Endodermal cell (in vitro differentiated cells): ENCODE results near the gene RAD23A. TPM values are rescaled to one million over a fixed set of nuclear protein-coding genes. Genes with fewer than 3 reads are reported as not detected.
A peak's percentile ranks its signal among the peaks of the same experiment; 100 is the strongest.
"Not testable (repeated sequence)": the region's sequence is repeated elsewhere in the genome, so short reads cannot be mapped to it uniquely, and the experiment has no call there.

Experiments used
- DNase-seq: peaks from one replicate; pipeline ENCODE4 v3.0.0-alpha.2; 2017
- H3K27ac ChIP-seq: 2 replicates; pipeline ENCODE4 v1.5.1; 2013; ENCODE audit warnings: mild to moderate bottlenecking, low read depth, low read length, moderate library complexity
- H3K27me3 ChIP-seq: 2 replicates; pipeline ENCODE4 v1.6.1; 2013; ENCODE audit warnings: mild to moderate bottlenecking, low read length, moderate library complexity; ENCODE audit not compliant: insufficient read depth, control insufficient read depth, poor library complexity, severe bottlenecking
- H3K36me3 ChIP-seq: 2 replicates; pipeline ENCODE4 v1.7.0; 2013; ENCODE audit warnings: mild to moderate bottlenecking, low read length, moderate library complexity; ENCODE audit not compliant: control insufficient read depth, insufficient read depth
- H3K4me1 ChIP-seq: one replicate; pipeline ENCODE4 v1.7.0; 2013; ENCODE audit warnings: low read length; ENCODE audit not compliant: control insufficient read depth, insufficient read depth
- H3K4me3 ChIP-seq: 2 replicates; pipeline ENCODE4 v1.5.1; 2013; ENCODE audit warnings: mild to moderate bottlenecking, low read length, moderate library complexity
- H3K9ac ChIP-seq: 2 replicates; pipeline ENCODE4 v1.6.1; 2013; ENCODE audit warnings: mild to moderate bottlenecking, low read length, moderate library complexity; ENCODE audit not compliant: poor library complexity, severe bottlenecking; ENCODE audit errors: extremely low read depth
- H3K9me3 ChIP-seq: 2 replicates; pipeline ENCODE4 v1.6.1; 2013; ENCODE audit warnings: mild to moderate bottlenecking, low read length, moderate library complexity; ENCODE audit not compliant: control insufficient read depth
- H3K27ac Mint-ChIP-seq: 2 replicates; pipeline ENCODE4 v1.8.0; 2020; ENCODE audit warnings: mixed read lengths
- H3K27me3 Mint-ChIP-seq: 2 replicates; pipeline ENCODE4 v1.8.0; 2021; ENCODE audit warnings: mild to moderate bottlenecking, mixed read lengths; ENCODE audit not compliant: insufficient read depth
- H3K36me3 Mint-ChIP-seq: 2 replicates; pipeline ENCODE4 v1.8.0; 2020; ENCODE audit warnings: low read depth, mixed read lengths
- H3K4me1 Mint-ChIP-seq: 2 replicates; pipeline ENCODE4 v1.8.0; 2020; ENCODE audit warnings: mixed read lengths
- H3K4me3 Mint-ChIP-seq: 2 replicates; pipeline ENCODE4 v1.8.0; 2020; ENCODE audit warnings: mild to moderate bottlenecking, moderate library complexity, mixed read lengths
- H3K9me3 Mint-ChIP-seq: 2 replicates; pipeline ENCODE4 v1.8.0; 2020; ENCODE audit warnings: mild to moderate bottlenecking, mixed read lengths
- WGBS, 2 experiments: methylation state at CpG; one replicate each; pipeline versions ENCODE4 v1.1.5 to v1.1.7; 2013; ENCODE audit warnings: missing lambda C conversion rate in 2 of 2, mixed read lengths in 1 of 2; ENCODE audit not compliant: insufficient coverage in 1 of 2, insufficient read length in 1 of 2; 5-methylcytosine and 5-hydroxymethylcytosine counted together
- total RNA-seq, 2 donors: library from RNA; stranded (reverse); fragmentation: NEBNext Ultra II Directional in 1 of 2; extraction: Animal tissue kit (Norgen Biotek cat#: 25700) in 1 of 2; gene quantifications; 2 replicates in 1 of 2; 3 replicates in 1 of 2; pipeline ENCODE4 v1.2.1, GENCODE V29; 2021
- TF ChIP-seq, protein P1 (sequence below): fragments of 200-600 bp; sonication (generic); conservative IDR thresholded peaks from 2 replicates; pipeline ENCODE4 v1.5.0; 2021; ENCODE audit warnings: antibody characterized with exemption, mild to moderate bottlenecking

The RAD23A gene
- total RNA-seq, 2 donors from 2014 or later = 75.5 to 117 TPM

DNA sequence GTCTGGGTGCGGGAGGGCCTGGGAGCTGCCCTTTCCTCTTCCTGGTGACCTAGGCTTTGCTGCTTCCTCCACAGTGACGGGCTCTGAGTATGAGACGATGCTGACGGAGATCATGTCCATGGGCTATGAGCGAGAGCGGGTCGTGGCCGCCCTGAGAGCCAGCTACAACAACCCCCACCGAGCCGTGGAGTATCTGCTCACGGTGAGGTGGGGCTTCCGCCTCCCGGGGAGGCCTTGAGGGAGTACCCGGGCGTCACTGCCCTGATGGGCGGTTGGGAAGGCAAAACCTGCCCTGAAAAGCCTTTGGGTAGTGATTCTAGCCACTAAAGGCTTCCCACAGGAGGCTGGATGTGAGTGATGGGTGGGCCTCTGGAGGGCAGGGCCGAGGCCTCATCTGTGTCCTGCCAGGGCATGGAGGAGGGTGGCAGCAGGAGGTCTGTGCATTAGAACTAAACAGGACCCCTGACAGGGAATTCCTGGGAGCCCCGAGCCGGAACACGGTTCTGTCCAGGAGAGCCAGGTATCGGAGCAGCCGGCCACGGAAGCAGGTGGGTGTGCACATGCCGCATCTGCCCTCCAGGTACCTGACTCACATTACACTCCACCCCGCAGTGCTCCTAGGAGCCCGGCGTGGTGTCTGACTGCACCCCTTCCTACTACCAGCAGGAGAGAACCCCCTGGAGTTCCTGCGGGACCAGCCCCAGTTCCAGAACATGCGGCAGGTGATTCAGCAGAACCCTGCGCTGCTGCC is 3.1 kb downstream of the RAD23A start:
- Mint-ChIP-seq H3K36me3 (peaks cover 64% of the 10 kb centered on the region), H3K4me3 (no peak overlapping the region)
- H3K9ac ChIP-seq = no peak overlapping the region

DNA sequence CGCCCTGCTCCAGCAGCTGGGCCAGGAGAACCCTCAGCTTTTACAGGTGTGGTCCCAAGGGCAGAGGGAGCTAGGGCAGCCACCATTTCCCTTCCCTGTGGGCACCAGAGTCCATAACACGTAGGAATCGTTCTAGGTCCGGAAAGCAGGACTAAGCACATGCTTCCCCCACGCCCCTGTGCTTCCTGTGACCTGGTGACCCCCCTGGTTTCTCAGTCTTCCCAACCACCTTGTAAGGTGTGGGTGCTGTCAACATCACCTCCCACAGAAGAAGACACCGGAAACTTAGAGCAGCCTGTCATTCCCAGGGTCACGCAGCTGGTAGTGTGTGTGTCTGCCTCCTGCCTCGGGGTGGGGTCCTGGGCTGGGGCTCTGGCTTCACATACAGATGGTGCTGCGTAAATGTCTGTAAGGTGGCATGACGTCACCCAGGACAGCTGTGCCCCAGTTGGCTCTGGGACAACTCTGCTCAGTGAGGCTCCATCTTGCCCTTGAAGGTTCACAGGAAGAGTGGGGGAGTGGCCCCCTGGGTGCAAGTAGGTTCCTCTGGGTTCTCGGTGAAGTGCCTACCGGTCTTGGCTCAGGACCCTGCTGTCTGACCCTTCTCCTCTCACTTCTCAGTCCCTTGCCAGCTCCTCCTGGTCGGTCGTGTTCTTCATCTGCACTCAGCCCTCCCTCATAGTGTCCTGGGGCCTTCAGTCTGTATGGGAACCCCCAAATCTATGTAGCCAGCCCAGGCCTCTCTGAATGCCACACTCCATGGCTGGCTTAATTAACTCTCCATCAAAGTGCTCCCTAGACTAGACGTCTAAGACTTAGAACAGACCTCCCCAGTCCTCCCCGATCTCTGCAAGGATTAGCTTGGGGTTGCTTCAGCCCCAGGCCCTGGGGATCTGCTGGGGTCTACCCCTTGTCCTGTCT is 4.0 kb downstream of the RAD23A start:
- 90 to 92% methylated on average over 14 to 16 of the region's 16 CpGs for WGBS, 2 experiments

More for the DNA sequence above, 3.1 kb downstream of the RAD23A start:
- Mint-ChIP-seq H3K27ac (peak overlapping the region; percentile 35), H3K27me3 (no peaks in the 10 kb centered on the region), H3K9me3 (no peaks in the 10 kb centered on the region), H3K4me1 (peaks cover 6% of the 10 kb centered on the region)
- Histone ChIP-seq H3K27ac (no peak overlapping the region), H3K9me3 (no peaks in the 10 kb centered on the region), H3K4me1 (no peaks in the 10 kb centered on the region), H3K4me3 (no peak overlapping the region), H3K36me3 (peaks cover 58% of the 10 kb centered on the region), H3K27me3 (no peaks in the 10 kb centered on the region)
- TF ChIP-seq, protein P1, sequence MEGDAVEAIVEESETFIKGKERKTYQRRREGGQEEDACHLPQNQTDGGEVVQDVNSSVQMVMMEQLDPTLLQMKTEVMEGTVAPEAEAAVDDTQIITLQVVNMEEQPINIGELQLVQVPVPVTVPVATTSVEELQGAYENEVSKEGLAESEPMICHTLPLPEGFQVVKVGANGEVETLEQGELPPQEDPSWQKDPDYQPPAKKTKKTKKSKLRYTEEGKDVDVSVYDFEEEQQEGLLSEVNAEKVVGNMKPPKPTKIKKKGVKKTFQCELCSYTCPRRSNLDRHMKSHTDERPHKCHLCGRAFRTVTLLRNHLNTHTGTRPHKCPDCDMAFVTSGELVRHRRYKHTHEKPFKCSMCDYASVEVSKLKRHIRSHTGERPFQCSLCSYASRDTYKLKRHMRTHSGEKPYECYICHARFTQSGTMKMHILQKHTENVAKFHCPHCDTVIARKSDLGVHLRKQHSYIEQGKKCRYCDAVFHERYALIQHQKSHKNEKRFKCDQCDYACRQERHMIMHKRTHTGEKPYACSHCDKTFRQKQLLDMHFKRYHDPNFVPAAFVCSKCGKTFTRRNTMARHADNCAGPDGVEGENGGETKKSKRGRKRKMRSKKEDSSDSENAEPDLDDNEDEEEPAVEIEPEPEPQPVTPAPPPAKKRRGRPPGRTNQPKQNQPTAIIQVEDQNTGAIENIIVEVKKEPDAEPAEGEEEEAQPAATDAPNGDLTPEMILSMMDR = no peak
- DNase-seq = no peak
- WGBS, 2 experiments = 93% methylated on average over 20 to 30 of the region's 30 CpGs

DNA sequence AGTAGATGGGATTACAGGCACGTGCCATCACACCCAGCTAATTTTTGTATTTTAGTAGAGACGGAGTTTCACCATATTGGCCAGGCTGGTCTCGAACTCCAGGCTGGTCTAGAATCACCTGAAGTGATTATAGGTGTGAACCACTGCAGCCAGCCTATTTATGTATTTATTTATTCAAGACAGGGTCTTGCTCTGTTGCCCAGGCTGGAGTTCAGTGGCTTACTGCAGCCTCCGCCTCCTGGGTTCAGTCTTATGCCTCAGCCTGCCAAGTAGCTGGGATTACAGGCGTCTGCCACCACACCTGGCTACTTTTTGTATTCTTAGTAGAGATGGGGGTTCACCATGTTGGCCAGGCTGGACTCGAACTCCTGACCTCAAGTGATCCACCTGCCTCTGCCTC is 6.4 kb downstream of the RAD23A start:
- not testable (repeated sequence) for H3K27me3 ChIP-seq, H3K4me1 ChIP-seq, H3K9ac ChIP-seq, H3K9me3 ChIP-seq, H3K27ac Mint-ChIP-seq, H3K4me3 Mint-ChIP-seq, H3K27ac ChIP-seq, DNase-seq, H3K4me3 ChIP-seq, H3K9me3 Mint-ChIP-seq, H3K27me3 Mint-ChIP-seq
- peaks cover 60% of the 10 kb centered on the region for H3K36me3 ChIP-seq
- Mint-ChIP-seq H3K36me3 (peaks cover 66% of the 10 kb centered on the region), H3K4me1 (peaks cover 13% of the 10 kb centered on the region)
- 94 to 97% methylated on average over 6 of the region's 6 CpGs for WGBS, 2 experiments

More for the DNA sequence above, 4.0 kb downstream of the RAD23A start:
- TF ChIP-seq, protein P1 = no peak
- no peak for DNase-seq
- H3K27me3 Mint-ChIP-seq = no peaks in the 10 kb centered on the region
- Histone ChIP-seq H3K4me3 (no peak overlapping the region), H3K27ac (no peak overlapping the region), H3K9ac (no peak overlapping the region), H3K36me3 (peaks cover 56% of the 10 kb centered on the region), H3K27me3 (no peaks in the 10 kb centered on the region), H3K4me1 (no peaks in the 10 kb centered on the region), H3K9me3 (no peaks in the 10 kb centered on the region)
- H3K27ac Mint-ChIP-seq = peak overlapping the region; percentile 74
- peaks cover 61% of the 10 kb centered on the region for H3K36me3 Mint-ChIP-seq
- H3K9me3 Mint-ChIP-seq = no peaks in the 10 kb centered on the region
- peaks cover 10% of the 10 kb centered on the region for H3K4me1 Mint-ChIP-seq
- H3K4me3 Mint-ChIP-seq = no peak overlapping the region
